ENCODE data around the gene CGREF1.

- no peak for TF ChIP-seq CTCF (conservative IDR thresholded peaks at IDR 0.05; ENCODE audit: low read length)
- TF ChIP-seq EZH2phosphoT487 (IDR thresholded peaks at IDR 0.05; ENCODE audit: borderline replicate concordance, low read depth, low read length): no peak
Observed at GRCh38 chr2:27067385-27067784, 51.5 kb downstream of the CGREF1 start.
